NT2/D1 (cell line): ENCODE results near the gene SMIM38.

Source experiments
- DNase-seq: peaks from one replicate; pipeline ENCODE4 v3.0.0-alpha.2; 2011; ENCODE audit warnings: low read depth, low spot score
- H3K27me3 ChIP-seq: 2 replicates; pipeline ENCODE4 v1.6.0; 2011; ENCODE audit warnings: mild to moderate bottlenecking; ENCODE audit not compliant: insufficient read length, insufficient read depth
- H3K36me3 ChIP-seq: 2 replicates; pipeline ENCODE4 v1.6.1; 2011; ENCODE audit warnings: mild to moderate bottlenecking, low read length, mixed read lengths; ENCODE audit not compliant: insufficient read depth, insufficient read length
- H3K4me1 ChIP-seq: 2 replicates; pipeline ENCODE4 v1.5.1; 2011; ENCODE audit not compliant: insufficient read depth, insufficient read length
- H3K4me3 ChIP-seq: 2 replicates; pipeline ENCODE4 v1.5.1; 2011; ENCODE audit warnings: low read depth; ENCODE audit not compliant: insufficient read length
- H3K9ac ChIP-seq: 2 replicates; pipeline ENCODE4 v1.6.0; 2011; ENCODE audit warnings: low read depth; ENCODE audit not compliant: insufficient read length
- H3K9me3 ChIP-seq: 2 replicates; pipeline ENCODE4 v1.5.1; 2011; ENCODE audit warnings: mild to moderate bottlenecking, low read length; ENCODE audit not compliant: insufficient read depth
- SUZ12 ChIP-seq: IDR thresholded peaks from 2 replicates; pipeline ENCODE4 v1.6.1; 2011; ENCODE audit not compliant: insufficient read length, insufficient read depth; ENCODE audit errors: extremely low read depth
- YY1 ChIP-seq: IDR thresholded peaks from 2 replicates; pipeline ENCODE4 v1.6.1; 2011; ENCODE audit not compliant: insufficient read length, insufficient read depth
- ZNF274 ChIP-seq: IDR thresholded peaks from 2 replicates; pipeline ENCODE4 v1.6.1; 2011; ENCODE audit warnings: mild to moderate bottlenecking, low read depth, low read length

Gene SMIM38

DNA sequence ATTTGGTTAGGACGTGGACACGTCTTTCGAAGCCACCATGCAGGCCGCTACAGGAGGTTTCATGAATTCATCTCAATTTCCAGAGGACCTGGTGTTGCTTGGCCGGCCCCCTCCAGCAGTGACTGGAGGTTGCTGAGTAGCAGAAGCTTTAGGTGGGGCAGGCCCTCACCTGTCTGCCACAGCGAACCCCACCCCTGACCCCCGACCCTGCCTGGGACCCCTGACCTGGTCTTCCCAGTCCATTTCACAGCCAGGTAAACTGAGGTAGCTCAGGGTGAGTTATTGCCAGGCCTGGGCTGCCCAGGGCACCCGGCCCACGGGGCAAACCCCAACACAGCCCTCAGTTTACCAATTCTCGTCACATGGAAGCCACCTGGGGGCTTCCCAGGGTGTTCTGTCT is 39.1 kb upstream of the SMIM38 start:
- peaks cover 3% of the 10 kb centered on the region for H3K4me1 ChIP-seq
- H3K9me3 ChIP-seq = peaks cover 8% of the 10 kb centered on the region
- H3K4me3 ChIP-seq = no peak overlapping the region
- H3K27me3 ChIP-seq = no peaks in the 10 kb centered on the region
- no peak overlapping the region for H3K9ac ChIP-seq
- TF ChIP-seq ZNF274 (no peak), SUZ12 (no peak), YY1 (no peak)
- DNase-seq = no peak
- no peaks in the 10 kb centered on the region for H3K36me3 ChIP-seq

- TF ChIP-seq ZNF274 (no peak), YY1 (no peak), SUZ12 (no peak)
- peaks cover 8% of the 10 kb centered on the region for H3K9me3 ChIP-seq
- H3K27me3 ChIP-seq = no peaks in the 10 kb centered on the region
- no peak for DNase-seq
- H3K4me1 ChIP-seq = peaks cover 19% of the 10 kb centered on the region
- H3K9ac ChIP-seq = no peak overlapping the region
- H3K36me3 ChIP-seq = no peaks in the 10 kb centered on the region
- H3K4me3 ChIP-seq = no peak overlapping the region
These were observed 36.5 kb upstream of the SMIM38 start for GRCh38 chr11:69119190-69119589.

GRCh38 chr11:69120096-69120875 is 35.4 kb upstream of the SMIM38 start:
- TF ChIP-seq YY1 (no peak), ZNF274 (no peak), SUZ12 (no peak)
- peaks cover 19% of the 10 kb centered on the region for H3K4me1 ChIP-seq
- no peaks in the 10 kb centered on the region for H3K36me3 ChIP-seq
- no peak overlapping the region for H3K4me3 ChIP-seq
- H3K9me3 ChIP-seq = peaks cover 8% of the 10 kb centered on the region
- no peak overlapping the region for H3K9ac ChIP-seq
- no peak for DNase-seq
- H3K27me3 ChIP-seq = no peaks in the 10 kb centered on the region

- DNase-seq = no peak
- H3K9ac ChIP-seq = no peak overlapping the region
- no peaks in the 10 kb centered on the region for H3K27me3 ChIP-seq
- peaks cover 22% of the 10 kb centered on the region for H3K4me1 ChIP-seq
- TF ChIP-seq ZNF274 = no peak
- TF ChIP-seq SUZ12 = no peak
- TF ChIP-seq YY1 = no peak
- H3K9me3 ChIP-seq = peaks cover 8% of the 10 kb centered on the region
- no peak overlapping the region for H3K4me3 ChIP-seq
- H3K36me3 ChIP-seq = no peaks in the 10 kb centered on the region
These were observed 34.7 kb upstream of the SMIM38 start for GRCh38 chr11:69121021-69121420.

- no peak for DNase-seq
- H3K4me3 ChIP-seq = no peak overlapping the region
These were observed 34.0 kb upstream of the SMIM38 start for GRCh38 chr11:69121621-69122325.

DNA sequence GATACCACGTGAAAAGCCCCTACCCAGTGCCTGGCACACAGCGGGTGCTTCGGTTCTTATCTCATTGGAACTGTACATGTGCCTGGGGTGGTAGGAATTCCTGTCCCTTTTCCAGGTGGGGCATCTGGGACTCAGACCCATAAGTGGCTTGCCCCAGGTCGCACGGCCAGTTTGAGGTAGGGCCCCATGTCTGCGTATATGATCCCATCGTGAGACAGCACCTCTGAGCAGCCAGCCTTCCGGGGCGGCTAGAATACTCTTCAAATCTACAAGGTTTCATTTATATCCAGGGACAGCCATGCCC is 33.5 kb upstream of the SMIM38 start:
- no peak for DNase-seq
- H3K9ac ChIP-seq = no peak overlapping the region
- H3K9me3 ChIP-seq = peaks cover 8% of the 10 kb centered on the region
- H3K4me1 ChIP-seq = peaks cover 28% of the 10 kb centered on the region
- no peak overlapping the region for H3K4me3 ChIP-seq
- H3K36me3 ChIP-seq = no peaks in the 10 kb centered on the region
- TF ChIP-seq YY1 (no peak), SUZ12 (no peak), ZNF274 (no peak)
- H3K27me3 ChIP-seq = no peaks in the 10 kb centered on the region

More at GRCh38 chr11:69121621-69122325, 34.0 kb upstream of the SMIM38 start:
- TF ChIP-seq SUZ12 = no peak
- TF ChIP-seq ZNF274 = no peak
- TF ChIP-seq YY1 = no peak
- peak overlapping the region; percentile 16 for H3K9ac ChIP-seq
- no peaks in the 10 kb centered on the region for H3K27me3 ChIP-seq
- peaks cover 8% of the 10 kb centered on the region for H3K9me3 ChIP-seq
- H3K36me3 ChIP-seq = no peaks in the 10 kb centered on the region
- H3K4me1 ChIP-seq = peaks cover 28% of the 10 kb centered on the region

DNA sequence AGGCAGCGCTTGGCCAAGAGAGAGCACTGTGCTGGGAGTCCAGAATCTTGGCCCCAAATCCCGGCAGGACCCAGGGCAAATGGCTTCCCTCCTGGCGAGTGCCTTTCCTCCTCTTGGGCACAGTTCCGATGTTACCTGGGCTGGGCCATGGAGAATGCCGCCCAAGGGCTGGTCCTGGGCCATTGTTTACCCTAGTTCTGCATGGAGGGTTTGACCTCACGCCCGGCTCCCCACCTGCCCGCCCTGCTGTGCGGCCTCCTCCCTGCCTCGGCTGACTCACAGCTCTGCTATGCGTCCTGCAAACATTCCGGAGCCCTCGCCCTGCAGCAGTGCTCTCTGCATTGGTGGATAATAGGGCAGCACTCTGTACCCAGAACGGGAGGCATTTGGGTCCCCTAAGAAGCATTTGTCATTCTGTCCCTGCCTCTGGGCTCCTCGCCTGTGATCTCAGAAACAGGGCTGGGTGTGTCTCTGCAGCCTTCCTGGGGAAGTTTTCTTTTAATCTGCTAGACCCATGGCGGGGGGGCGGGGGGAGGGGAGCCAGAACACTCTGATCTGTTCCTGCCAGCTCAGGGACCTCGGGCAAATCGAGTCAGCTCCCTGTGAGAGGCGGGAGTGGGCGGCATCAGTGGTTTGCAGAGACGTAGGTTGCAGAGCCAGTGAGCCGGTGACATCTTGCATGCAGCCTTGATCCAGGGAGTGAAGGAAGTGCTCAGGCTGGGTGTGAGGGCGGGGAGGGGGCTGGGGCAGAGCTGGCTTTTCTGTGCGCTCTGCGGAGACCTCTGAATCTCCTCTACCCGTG is 32.9 kb upstream of the SMIM38 start:
- Histone ChIP-seq H3K27me3 (no peaks in the 10 kb centered on the region), H3K9me3 (peaks cover 8% of the 10 kb centered on the region), H3K9ac (peak overlapping the region; percentile 76), H3K4me1 (peaks cover 28% of the 10 kb centered on the region), H3K4me3 (peak overlapping the region; percentile 9), H3K36me3 (no peaks in the 10 kb centered on the region)
- no peak for TF ChIP-seq ZNF274
- TF ChIP-seq SUZ12 = no peak
- peak; percentile 17 for TF ChIP-seq YY1
- peak; percentile 97 for DNase-seq
